Measurements from ENCODE around the gene MSANTD4. TPM values are rescaled to one million over a fixed set of nuclear protein-coding genes. Genes with fewer than 3 reads are reported as not detected.

MSANTD4 gene
- 9.6 to 11.3 TPM (median 9.8 TPM) in 5 replicates for total RNA-seq (2022; extraction: Qiagen RNA extraction; ENCODE audit: low read depth)

DNA sequence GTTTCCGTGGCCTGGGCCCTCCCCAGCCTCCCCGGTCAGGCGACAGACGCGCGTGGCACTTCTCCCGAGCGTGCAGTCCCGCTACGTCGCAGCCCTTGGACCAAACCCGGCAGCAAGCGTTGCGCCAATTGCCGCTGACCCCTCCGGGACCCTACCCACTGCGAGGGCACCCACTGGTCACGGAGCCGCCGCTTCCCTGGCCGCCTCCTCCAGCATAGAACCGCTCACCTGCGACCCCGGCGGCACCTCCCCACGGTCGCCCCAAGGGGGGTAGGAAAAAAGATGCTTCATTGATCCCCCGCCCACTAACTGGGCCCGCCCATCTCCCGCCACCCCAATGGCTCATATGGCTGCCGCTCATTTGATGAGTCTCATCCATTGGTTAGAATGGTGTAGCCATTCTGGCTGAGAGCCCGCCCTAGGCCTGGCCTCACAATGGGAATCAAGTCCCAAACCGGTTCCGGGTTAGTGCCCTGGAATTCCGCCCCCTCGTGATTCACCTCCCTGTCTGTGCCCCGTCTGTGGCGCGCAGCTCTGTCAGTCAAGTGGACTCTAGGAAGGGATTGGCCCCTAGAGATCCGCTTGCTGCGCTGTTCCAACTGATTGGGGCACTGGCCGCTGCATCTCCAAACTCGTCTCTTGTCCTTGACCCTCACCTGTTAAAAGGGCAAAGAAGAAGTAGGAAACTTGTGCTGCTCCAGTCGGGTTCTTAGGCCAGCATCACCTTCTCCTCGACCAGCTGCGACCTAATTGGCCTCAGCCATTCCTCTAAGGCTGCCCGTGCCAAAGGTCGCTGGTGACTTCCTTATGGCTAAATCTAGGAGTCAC lies at the start of gene MSANTD4:
TSS of gene MSANTD4 (minus strand) at position 274 of the 828 bp plus-strand sequence. CDS start 11,323 bp downstream, outside the sequence.

Other genes with a start within 250 kb of the MSANTD4 start
- gene KBTBD3, start 55.1 kb upstream of the MSANTD4 start, total RNA-seq (2022; extraction: Qiagen RNA extraction; ENCODE audit: low read depth) = 0.89 to 2.2 TPM (median 2.0 TPM) in 5 replicates
- 33.1 to 44.7 TPM (median 37.7 TPM) in 5 replicates for gene AASDHPPT, start 55.4 kb upstream of the MSANTD4 start, total RNA-seq (2022; extraction: Qiagen RNA extraction; ENCODE audit: low read depth)